ENCODE measurements around the gene PIGU. TPM values are rescaled to one million over a fixed set of nuclear protein-coding genes. Genes with fewer than 3 reads are reported as not detected.
A peak's percentile ranks its signal among the peaks of the same experiment; 100 is the strongest.
"Not testable (repeated sequence)": the region's sequence is repeated elsewhere in the genome, so short reads cannot be mapped to it uniquely, and the experiment has no call there.

Gene PIGU
- total RNA-seq, 1 experiment from 2014 or later: 25.0 TPM

GRCh38 chr20:34669094-34669493 is 7.8 kb downstream of the PIGU start:
- no peak overlapping the region for H2AFZ ChIP-seq
- no peak overlapping the region for H3K27ac ChIP-seq
- no peak for DNase-seq
- H3K4me3 ChIP-seq: no peak overlapping the region
- ChIA-PET POLR2A (ENCODE audit: unreplicated experiment) (no interaction called here), CTCF (interaction anchor here (0.5 kb wide), 1 partner anchor 25 kb away, joined by 7 read pairs; no protein-coding TSS in a partner anchor)
- H3K9me3 ChIP-seq (ENCODE audit: insufficient read depth, low read depth): 0 out of 2 replicates have a peak, but pooled peaks cover 6% of the 10 kb centered on the region
- no peaks in the 10 kb centered on the region for H3K27me3 ChIP-seq (ENCODE audit: insufficient read depth, low read depth)
- BruUV-seq (replicated peaks): no TSS peak
- no peak overlapping the region for H3K4me2 ChIP-seq
- H3K4me1 ChIP-seq (replicated peaks; ENCODE audit: insufficient read depth): no peaks in the 10 kb centered on the region
- TF ChIP-seq CTCF (conservative IDR thresholded peaks at IDR 0.05) (no peak), EZH2 (IDR thresholded peaks at IDR 0.05; ENCODE audit: low read depth) (no peak)
- peaks cover 6% of the 10 kb centered on the region; the same call in 1 of the 2 replicates for H3K79me2 ChIP-seq (ENCODE audit: low read depth)
- H4K20me1 ChIP-seq (ENCODE audit: insufficient read depth): no peaks in the 10 kb centered on the region
- no peaks in the 10 kb centered on the region for H3K9me2 ChIP-seq (ENCODE audit: insufficient read depth)
- H3K36me3 ChIP-seq (ENCODE audit: low read depth): no peaks in the 10 kb centered on the region
- intact Hi-C loops (cut with micrococcal nuclease; ENCODE audit: unreplicated experiment): no loop called here
- no peaks in the 10 kb centered on the region; the same call in 1 of the 2 replicates for H3F3A ChIP-seq (ENCODE audit: insufficient read depth, low read depth)

GRCh38 chr20:34664751-34665150 is 12.1 kb downstream of the PIGU start:
- H3K36me3 ChIP-seq (ENCODE audit: low read depth); H3K79me2 ChIP-seq (ENCODE audit: low read depth); H3K9me3 ChIP-seq (ENCODE audit: insufficient read depth, low read depth); intact Hi-C loops (cut with micrococcal nuclease; ENCODE audit: unreplicated experiment); H3K4me1 ChIP-seq (replicated peaks; ENCODE audit: insufficient read depth); H3K27ac ChIP-seq; BruUV-seq (replicated peaks); H3K27me3 ChIP-seq (ENCODE audit: insufficient read depth, low read depth); H3K9me2 ChIP-seq (ENCODE audit: insufficient read depth); POLR2A ChIA-PET (ENCODE audit: unreplicated experiment); DNase-seq; H3K4me3 ChIP-seq; H4K20me1 ChIP-seq (ENCODE audit: insufficient read depth); H2AFZ ChIP-seq; H3K4me2 ChIP-seq; CTCF ChIA-PET; H3F3A ChIP-seq (ENCODE audit: insufficient read depth, low read depth): not testable (repeated sequence)

- no peak for DNase-seq
- H3K27ac ChIP-seq: no peak overlapping the region
- H3K4me2 ChIP-seq: no peak overlapping the region
- H3K9me2 ChIP-seq (ENCODE audit: insufficient read depth): no peaks in the 10 kb centered on the region
- H4K20me1 ChIP-seq (ENCODE audit: insufficient read depth): peaks cover 4% of the 10 kb centered on the region; the same call in 1 of the 2 replicates
- no peak overlapping the region for H2AFZ ChIP-seq
- POLR2A ChIA-PET (ENCODE audit: unreplicated experiment): no interaction called here
- H3K36me3 ChIP-seq (ENCODE audit: low read depth): no peaks in the 10 kb centered on the region
- H3K4me3 ChIP-seq: no peak overlapping the region
- intact Hi-C loops (cut with micrococcal nuclease; ENCODE audit: unreplicated experiment): no loop called here
- no peaks in the 10 kb centered on the region for H3F3A ChIP-seq (ENCODE audit: insufficient read depth, low read depth)
- H3K4me1 ChIP-seq (replicated peaks; ENCODE audit: insufficient read depth): 0 out of 2 replicates have a peak, but pooled peaks cover 5% of the 10 kb centered on the region
- no peaks in the 10 kb centered on the region for H3K27me3 ChIP-seq (ENCODE audit: insufficient read depth, low read depth)
- TF ChIP-seq EZH2 (IDR thresholded peaks at IDR 0.05; ENCODE audit: low read depth): no peak
- no peak for TF ChIP-seq CTCF (conservative IDR thresholded peaks at IDR 0.05)
- no TSS peak for BruUV-seq (replicated peaks)
- 0 out of 2 replicates have a peak, but pooled peaks cover 5% of the 10 kb centered on the region for H3K79me2 ChIP-seq (ENCODE audit: low read depth)
- CTCF ChIA-PET: interaction anchor here (0.6 to 0.7 kb wide), 2 partner anchors 37 to 64 kb away, joined by 11 to 12 read pairs; no protein-coding TSS in a partner anchor
- H3K9me3 ChIP-seq (ENCODE audit: insufficient read depth, low read depth): no peaks in the 10 kb centered on the region
Measured at GRCh38 chr20:34663213-34663943, 13.5 kb downstream of the PIGU start.

GRCh38 chr20:34661811-34662210 is 15.1 kb downstream of the PIGU start:
- H3K27me3 ChIP-seq (ENCODE audit: insufficient read depth, low read depth); POLR2A ChIA-PET (ENCODE audit: unreplicated experiment): not testable (repeated sequence)

GRCh38 chr20:34658654-34659053 is 18.2 kb downstream of the PIGU start:
- BruUV-seq (replicated peaks); H3K9me2 ChIP-seq (ENCODE audit: insufficient read depth); H4K20me1 ChIP-seq (ENCODE audit: insufficient read depth); H3K79me2 ChIP-seq (ENCODE audit: low read depth); POLR2A ChIA-PET (ENCODE audit: unreplicated experiment); H3K27ac ChIP-seq; CTCF ChIA-PET; H3K9me3 ChIP-seq (ENCODE audit: insufficient read depth, low read depth); H2AFZ ChIP-seq; H3F3A ChIP-seq (ENCODE audit: insufficient read depth, low read depth); H3K4me3 ChIP-seq; H3K36me3 ChIP-seq (ENCODE audit: low read depth); H3K4me2 ChIP-seq; H3K4me1 ChIP-seq (replicated peaks; ENCODE audit: insufficient read depth); H3K27me3 ChIP-seq (ENCODE audit: insufficient read depth, low read depth); intact Hi-C loops (cut with micrococcal nuclease; ENCODE audit: unreplicated experiment); DNase-seq: not testable (repeated sequence)

More at GRCh38 chr20:34661811-34662210, 15.1 kb downstream of the PIGU start:
- H3K27ac ChIP-seq; H2AFZ ChIP-seq; H3K79me2 ChIP-seq (ENCODE audit: low read depth); H3K4me1 ChIP-seq (replicated peaks; ENCODE audit: insufficient read depth); H3K9me2 ChIP-seq (ENCODE audit: insufficient read depth); H3F3A ChIP-seq (ENCODE audit: insufficient read depth, low read depth); H4K20me1 ChIP-seq (ENCODE audit: insufficient read depth); H3K36me3 ChIP-seq (ENCODE audit: low read depth); H3K4me2 ChIP-seq; intact Hi-C loops (cut with micrococcal nuclease; ENCODE audit: unreplicated experiment); CTCF ChIA-PET; H3K4me3 ChIP-seq; BruUV-seq (replicated peaks); H3K9me3 ChIP-seq (ENCODE audit: insufficient read depth, low read depth): not testable (repeated sequence)
- peak in 1 of 2 experiments; percentile 54 for DNase-seq
